Endothelial cell of umbilical vein (primary cell): ENCODE measurements around the gene NUDT17. TPM values are rescaled to one million over a fixed set of nuclear protein-coding genes. Genes with fewer than 3 reads are reported as not detected.

ENCODE experiments used
- Bru-seq: library from RNA; stranded (reverse); fragments of 400-500 nt; gene quantifications from one replicate; lab custom pipeline; 2021; lab: Mats Ljungman, UMichigan
- BruChase-seq, 2 experiments: library from RNA; stranded (reverse); fragments of 400-500 nt; gene quantifications; one replicate each; lab custom pipeline; 2021; lab: Mats Ljungman, UMichigan
- BruUV-seq: library from RNA; stranded (reverse); fragments of 400-500 nt; replicated peaks from 2 replicates; lab custom pipeline; 2021; lab: Mats Ljungman, UMichigan
- CTCF ChIA-PET: fragments of 300-600, 350-600 bp; sonication (Branson Sonifier 250); formaldehyde crosslinking; loops from one replicate; lab custom pipeline; 2021; ENCODE audit warnings: antibody characterized with exemption, inconsistent platforms; lab: Charles Lee
- POLR2A ChIA-PET: fragments of 300-600, 350-600 bp; sonication (Branson Sonifier 250); formaldehyde crosslinking; loops from one replicate; lab custom pipeline; 2021; ENCODE audit warnings: antibody characterized with exemption, inconsistent platforms; lab: Charles Lee
- DNase-seq: peaks from one replicate; pipeline ENCODE4 v3.0.0-alpha.2; 2011; ENCODE audit warnings: low read depth, low spot score
- FAIRE-seq: peaks from 2 replicates; lab custom pipeline; 2011; peaks lifted over from hg19 to GRCh38; lab: Jason Lieb, UNC
- H2AFZ ChIP-seq: 2 replicates; pipeline ENCODE4 v1.6.0; 2012; ENCODE audit warnings: low read depth, low read length, control low read depth, inconsistent platforms
- H3K27ac ChIP-seq: 2 replicates; pipeline ENCODE4 v1.5.1; 2011; ENCODE audit warnings: low read depth, mild to moderate bottlenecking, control low read depth, low read length, moderate library complexity; ENCODE audit not compliant: insufficient read depth
- H3K27me3 ChIP-seq, 2 experiments: 2 replicates each; pipeline versions ENCODE4 v1.6.0 to v1.6.1; 2011; ENCODE audit warnings: low read length in 2 of 2, mixed read lengths in 1 of 2; ENCODE audit not compliant: control insufficient read depth in 2 of 2, insufficient read depth in 2 of 2
- H3K36me3 ChIP-seq, 2 experiments: 2 replicates in 1 of 2; 3 replicates in 1 of 2; pipeline ENCODE4 v1.5.1; 2011; ENCODE audit warnings: low read length in 2 of 2, mild to moderate bottlenecking in 1 of 2, moderate library complexity in 1 of 2; ENCODE audit not compliant: control insufficient read depth in 2 of 2, insufficient read depth in 2 of 2; ENCODE audit errors: extremely low read depth in 1 of 2
- H3K4me1 ChIP-seq: 3 replicates; pipeline ENCODE4 v1.5.1; 2011; ENCODE audit warnings: mild to moderate bottlenecking, low read length; ENCODE audit not compliant: control insufficient read depth, insufficient read depth; ENCODE audit errors: extremely low read depth
- H3K4me2 ChIP-seq: 2 replicates; pipeline ENCODE4 v1.6.1; 2011; ENCODE audit warnings: low read length, control low read depth, mixed read lengths; ENCODE audit not compliant: insufficient read depth
- H3K4me3 ChIP-seq, 3 experiments: fragments of 200-600 bp in 1 of 3; sonication (generic), shearing (Covaris generic) in 1 of 3; replicated peaks in 1 of 3; 2 replicates each; pipeline ENCODE4 v1.5.1; 2011 to 2016; ENCODE audit warnings: control low read depth in 3 of 3, low read length in 3 of 3, mild to moderate bottlenecking in 2 of 3, inconsistent platforms in 1 of 3, low read depth in 1 of 3, moderate library complexity in 1 of 3; ENCODE audit not compliant: insufficient read depth in 1 of 3
- H3K79me2 ChIP-seq: 2 replicates; pipeline ENCODE4 v1.6.0; 2012; ENCODE audit warnings: low read length, inconsistent platforms; ENCODE audit not compliant: control insufficient read depth, insufficient read depth
- H3K9ac ChIP-seq: replicated peaks from 2 replicates; pipeline ENCODE3; 2011; ENCODE audit warnings: low read length, control low read depth; ENCODE audit not compliant: insufficient read depth; ENCODE audit errors: extremely low read depth
- H3K9me1 ChIP-seq: replicated peaks from 3 replicates; pipeline ENCODE4 v1.6.0; 2011; ENCODE audit warnings: mild to moderate bottlenecking, low read length; ENCODE audit not compliant: control insufficient read depth, insufficient read depth; ENCODE audit errors: extremely low read depth
- H3K9me3 ChIP-seq: replicated peaks from 2 replicates; pipeline ENCODE4 v1.5.1; 2012; ENCODE audit warnings: low read length, inconsistent platforms; ENCODE audit not compliant: control insufficient read depth, insufficient read depth
- H4K20me1 ChIP-seq: replicated peaks from 2 replicates; pipeline ENCODE3; 2011; ENCODE audit warnings: mild to moderate bottlenecking, low read length; ENCODE audit not compliant: control insufficient read depth, insufficient read depth; ENCODE audit errors: extremely low read depth
- EZH2 ChIP-seq: IDR thresholded peaks from 2 replicates; pipeline ENCODE4 v1.6.1; 2012; ENCODE audit warnings: borderline replicate concordance, low read depth, mild to moderate bottlenecking, moderate library complexity, low read length, inconsistent platforms; ENCODE audit not compliant: severe bottlenecking
- FOS ChIP-seq: IDR thresholded peaks from 2 replicates; pipeline ENCODE4 v1.6.1; 2011; ENCODE audit warnings: mild to moderate bottlenecking, low read length, moderate library complexity, borderline replicate concordance; ENCODE audit not compliant: insufficient read depth
- GATA2 ChIP-seq: IDR thresholded peaks from 2 replicates; pipeline ENCODE4 v1.7.0; 2011; ENCODE audit warnings: low read depth, mild to moderate bottlenecking, moderate library complexity, mixed read lengths, low read length; ENCODE audit not compliant: insufficient read length, insufficient read depth
- JUN ChIP-seq: IDR thresholded peaks from 2 replicates; pipeline ENCODE4 v1.6.1; 2011; ENCODE audit warnings: borderline replicate concordance, low read depth; ENCODE audit not compliant: insufficient read length, insufficient read depth
- MYC ChIP-seq: IDR thresholded peaks from one replicate; pipeline ENCODE4 v1.6.1; 2011; ENCODE audit warnings: mild to moderate bottlenecking, low read depth, low read length
- POLR2A ChIP-seq: IDR thresholded peaks from 2 replicates; pipeline ENCODE4 v1.6.1; 2012; ENCODE audit warnings: low read depth, mild to moderate bottlenecking, control low read depth, low read length
- POLR2AphosphoS5 ChIP-seq: IDR thresholded peaks from 2 replicates; pipeline ENCODE4 v1.6.1; 2012; ENCODE audit warnings: low read depth, mild to moderate bottlenecking, control low read depth, low read length, moderate library complexity; ENCODE audit not compliant: insufficient read depth
- dilution Hi-C: fragments of 300-500 bp; cut with MboI; formaldehyde crosslinking; loops from one replicate; pipeline ENCODE4 v1.15.0; 2019; ENCODE audit warnings: low sequenced_read_pairs; ENCODE audit not compliant: extremely low pct_ligation_motif_present
- intact Hi-C: fragments of 100-400 bp; cut with micrococcal nuclease; formaldehyde crosslinking; loops from one replicate; pipeline ENCODE4 v1.10.0; 2022
- long read RNA-seq: library from polyadenylated mRNA; stranded (forward); transcript quantifications from one replicate; pipeline ENCODE4 v2.0.0, GENCODE V29; 2021
- polyA minus RNA-seq, 3 experiments: library from RNA; depleted of rRNA, polyadenylated mRNA; stranded (reverse); fragments of >200 nt; gene quantifications; 1 replicate in 1 of 3; 2 replicates in 2 of 3; pipeline ENCODE4 v1.2.3, GENCODE V29; 2011
- polyA plus RNA-seq, 4 experiments: library from polyadenylated mRNA; depleted of rRNA in 3 of 4; stranded (reverse) in 3 of 4; unstranded in 1 of 4; fragments of >200 nt; gene quantifications; 2 replicates each; pipeline versions ENCODE4 v1.2.1 to v1.2.3, GENCODE V29; 2011 to 2012; ENCODE audit warnings: missing spikeins in 1 of 4
- total RNA-seq: library from RNA; stranded (reverse); gene quantifications from 2 replicates; pipeline ENCODE4 v1.2.3, GENCODE V29; 2021
- TF ChIP-seq, protein P1 (sequence below), 2 donors: IDR thresholded peaks; 1 replicate in 1 of 2; 2 replicates in 1 of 2; pipeline ENCODE4 v1.5.1; 2011; ENCODE audit warnings: low read length in 2 of 2, mild to moderate bottlenecking in 2 of 2, moderate library complexity in 2 of 2, control low read depth in 1 of 2, inconsistent platforms in 1 of 2, low read depth in 1 of 2; ENCODE audit not compliant: insufficient read depth in 1 of 2; ENCODE audit errors: extremely low read depth in 1 of 2
- TF ChIP-seq, protein P2 (sequence below): IDR thresholded peaks from 2 replicates; pipeline ENCODE4 v1.6.1; 2011; ENCODE audit not compliant: insufficient read depth, insufficient read length

Gene NUDT17, protein sequence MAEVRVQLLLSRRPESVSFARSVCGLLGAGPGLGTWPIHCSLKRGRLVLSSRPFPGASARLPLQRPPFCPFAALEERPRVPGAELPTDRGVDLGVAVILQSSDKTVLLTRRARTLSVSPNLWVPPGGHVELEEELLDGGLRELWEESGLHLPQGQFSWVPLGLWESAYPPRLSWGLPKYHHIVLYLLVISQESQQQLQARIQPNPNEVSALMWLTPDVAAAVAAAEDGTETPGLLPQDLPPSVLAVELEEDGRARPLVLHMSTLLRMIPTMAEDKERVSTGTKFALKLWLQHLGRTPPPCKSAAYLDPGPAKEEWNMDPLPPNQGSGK
- total RNA-seq, result 3.6 and 5.1 TPM in 2 replicates
- 9.0 TPM in 2 replicates for polyA plus RNA-seq
- 6.9 and 7.0 TPM in 2 replicates for polyA plus RNA-seq (2011; cell fraction: cytosol; rRNA removed)
- polyA plus RNA-seq (2011; cell fraction: nucleus; rRNA removed), result 16.4 and 17.0 TPM in 2 replicates
- polyA plus RNA-seq (2012), result 4.5 TPM in 2 replicates
- polyA minus RNA-seq, result 3.9 and 4.0 TPM in 2 replicates
- polyA minus RNA-seq (2011; cell fraction: cytosol; rRNA and poly(A)+ RNA removed), result not detected
- polyA minus RNA-seq (2011; cell fraction: nucleus; rRNA and poly(A)+ RNA removed), result 2.5 and 2.6 TPM in 2 replicates
- Bru-seq, nascent RNA, result percentile 39 among the genes with signal in this experiment
- percentile 70 among the genes with signal in this experiment for BruChase-seq, experiment 1, labeled RNA remaining after a 6-hour chase
- BruChase-seq, experiment 2, labeled RNA remaining after a 2-hour chase, result percentile 56 among the genes with signal in this experiment
- long read RNA-seq, partial matches to known transcripts, result 1 of 39 reads
- long read RNA-seq, other reads (novel, unspliced or antisense), result 34 of 39 reads

DNA sequence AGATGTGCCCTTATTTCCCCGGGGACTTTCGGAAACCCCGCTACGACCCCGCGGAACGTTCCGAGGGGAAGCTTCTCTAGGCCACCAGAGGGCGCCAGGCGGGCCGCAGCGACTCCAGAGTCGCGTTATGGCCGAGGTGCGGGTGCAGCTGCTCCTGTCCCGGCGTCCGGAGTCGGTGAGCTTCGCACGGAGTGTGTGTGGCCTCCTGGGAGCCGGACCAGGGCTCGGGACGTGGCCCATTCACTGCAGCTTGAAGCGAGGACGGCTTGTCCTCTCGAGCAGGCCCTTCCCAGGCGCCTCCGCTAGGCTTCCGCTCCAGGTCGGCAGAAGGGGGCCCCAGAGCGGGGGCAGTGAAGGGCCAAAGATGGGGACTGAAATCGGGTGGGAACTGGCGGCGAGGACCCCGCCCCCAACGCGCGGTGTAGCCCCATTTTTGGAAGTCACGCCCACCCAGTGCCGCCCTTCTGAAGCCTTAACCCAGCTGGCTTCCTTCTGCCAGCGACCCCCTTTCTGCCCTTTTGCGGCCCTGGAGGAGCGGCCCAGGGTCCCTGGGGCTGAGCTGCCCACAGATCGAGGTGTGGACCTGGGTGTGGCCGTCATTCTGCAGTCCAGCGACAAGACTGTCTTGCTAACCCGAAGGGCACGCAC lies at the start of gene NUDT17:
NUDT17 (plus strand) TSS at position 117 of the 648 bp plus-strand sequence; CDS start at position 128, 11 bp downstream.
- Histone ChIP-seq H3K27ac (peak within 1 kb of the TSS; percentile 28), H3K9me3 (no peaks in the 10 kb centered on the region), H3K27me3 (no peaks in the 10 kb centered on the region), H3K4me1 (peaks cover 24% of the 10 kb centered on the region), H3K36me3 (peaks cover 21 to 34% of the 10 kb centered on the region in 2 experiments), H3K9me1 (no peaks in the 10 kb centered on the region), H3K4me3 (peak within 1 kb of the TSS; percentile 37 to 59 (median 58)), H3K4me2 (peak within 1 kb of the TSS; percentile 79), H2AFZ (peak within 1 kb of the TSS; percentile 69), H3K79me2 (no peaks in the 10 kb centered on the region), H3K9ac (peak within 1 kb of the TSS; percentile 71), H4K20me1 (no peaks in the 10 kb centered on the region)
- TF ChIP-seq POLR2AphosphoS5 (peak; percentile 68), MYC (no peak), FOS (no peak), POLR2A (peak; percentile 75), GATA2 (no peak), EZH2 (no peak), JUN (no peak)
- TF ChIP-seq, protein P1, sequence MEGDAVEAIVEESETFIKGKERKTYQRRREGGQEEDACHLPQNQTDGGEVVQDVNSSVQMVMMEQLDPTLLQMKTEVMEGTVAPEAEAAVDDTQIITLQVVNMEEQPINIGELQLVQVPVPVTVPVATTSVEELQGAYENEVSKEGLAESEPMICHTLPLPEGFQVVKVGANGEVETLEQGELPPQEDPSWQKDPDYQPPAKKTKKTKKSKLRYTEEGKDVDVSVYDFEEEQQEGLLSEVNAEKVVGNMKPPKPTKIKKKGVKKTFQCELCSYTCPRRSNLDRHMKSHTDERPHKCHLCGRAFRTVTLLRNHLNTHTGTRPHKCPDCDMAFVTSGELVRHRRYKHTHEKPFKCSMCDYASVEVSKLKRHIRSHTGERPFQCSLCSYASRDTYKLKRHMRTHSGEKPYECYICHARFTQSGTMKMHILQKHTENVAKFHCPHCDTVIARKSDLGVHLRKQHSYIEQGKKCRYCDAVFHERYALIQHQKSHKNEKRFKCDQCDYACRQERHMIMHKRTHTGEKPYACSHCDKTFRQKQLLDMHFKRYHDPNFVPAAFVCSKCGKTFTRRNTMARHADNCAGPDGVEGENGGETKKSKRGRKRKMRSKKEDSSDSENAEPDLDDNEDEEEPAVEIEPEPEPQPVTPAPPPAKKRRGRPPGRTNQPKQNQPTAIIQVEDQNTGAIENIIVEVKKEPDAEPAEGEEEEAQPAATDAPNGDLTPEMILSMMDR (IDR thresholded peaks at IDR 0.05; ENCODE audit: extremely low read depth in 1 of 2, insufficient read depth in 1 of 2, low read depth in 1 of 2, low read length in 2 of 2), result peak; percentile 96 to 97
- TF ChIP-seq, protein P2, sequence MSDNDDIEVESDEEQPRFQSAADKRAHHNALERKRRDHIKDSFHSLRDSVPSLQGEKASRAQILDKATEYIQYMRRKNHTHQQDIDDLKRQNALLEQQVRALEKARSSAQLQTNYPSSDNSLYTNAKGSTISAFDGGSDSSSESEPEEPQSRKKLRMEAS, result no peak
- intact Hi-C loops (loop anchor here (1.0 to 2.0 kb wide), 4 partner anchors 13 to 168 kb away; partner anchors contain the start of genes ITGA10 and PIAS3), dilution Hi-C loops (no loop called here)
- peak; percentile 71 for DNase-seq
- FAIRE-seq, result peak; percentile 72
- POLR2A ChIA-PET, result interaction anchor here (0.6 to 3.0 kb wide), 3 partner anchors 13 to 205 kb away, joined by 3 to 13 read pairs (median 3); partner anchors contain the start of genes PIAS3 and RBM8A
- BruUV-seq, result no TSS peak
- CTCF ChIA-PET, result interaction anchor here (0.7 to 9.1 kb wide), 38 partner anchors 10 to 187 kb away, joined by 3 to 154 read pairs (median 8); partner anchors contain the start of genes ANKRD34A, ANKRD35, HJV and ITGA10
